IMR-90 (cell line): ENCODE results near the gene SPSB2. TPM values are rescaled to one million over a fixed set of nuclear protein-coding genes. Genes with fewer than 3 reads are reported as not detected.

Experiments
- ATAC-seq: fragments of 200-7000 bp; cut with Tn5 transposase; 2 replicates; pipeline ENCODE4 v1.9.1; 2020; ENCODE audit warnings: low read depth, mild to moderate bottlenecking, moderate library complexity
- BruUV-seq: library from RNA; stranded (reverse); fragments of 400-500 nt; replicated peaks from 2 replicates; lab custom pipeline; 2021; lab: Mats Ljungman, UMichigan
- CTCF ChIA-PET: fragments of 300-600 bp; formaldehyde crosslinking; extraction: SDS; loops from one replicate; lab custom pipeline; 2021; ENCODE audit warnings: antibody characterized with exemption; lab: Yijun Ruan, JAX
- POLR2A ChIA-PET: fragments of 300-600 bp; sonication (Branson Sonifier 250); formaldehyde crosslinking; loops from one replicate; lab custom pipeline; 2022; ENCODE audit warnings: antibody characterized with exemption; ENCODE audit not compliant: unreplicated experiment; lab: Charles Lee
- DNase-seq: peaks from one replicate; pipeline ENCODE4 v3.0.0; 2013
- H2AFZ ChIP-seq: replicated peaks from 2 replicates; pipeline ENCODE3; 2013; ENCODE audit warnings: low read length, mild to moderate bottlenecking; ENCODE audit not compliant: poor library complexity
- H2AK5ac ChIP-seq: 2 replicates; pipeline ENCODE4 v1.6.1; 2013; ENCODE audit warnings: low read depth, low read length, inconsistent platforms
- H2AK9ac ChIP-seq: replicated peaks from 2 replicates; pipeline ENCODE3; 2013; ENCODE audit warnings: mild to moderate bottlenecking, low read depth, low read length, moderate library complexity; ENCODE audit not compliant: poor library complexity
- H2BK120ac ChIP-seq: 2 replicates; pipeline ENCODE4 v1.6.1; 2013; ENCODE audit warnings: low read depth, low read length, inconsistent platforms
- H2BK15ac ChIP-seq: 3 replicates; pipeline ENCODE4 v1.6.1; 2013; ENCODE audit warnings: low read depth, low read length, inconsistent platforms
- H2BK20ac ChIP-seq: 2 replicates; pipeline ENCODE4 v1.6.1; 2013; ENCODE audit warnings: low read depth, mild to moderate bottlenecking, inconsistent platforms, low read length, moderate library complexity
- H2BK5ac ChIP-seq: 2 replicates; pipeline ENCODE4 v1.6.1; 2013; ENCODE audit warnings: mild to moderate bottlenecking, low read depth, low read length, inconsistent platforms; ENCODE audit not compliant: poor library complexity, severe bottlenecking
- H3K14ac ChIP-seq: replicated peaks from 2 replicates; pipeline ENCODE4 v1.6.1; 2013; ENCODE audit warnings: low read depth, low read length, inconsistent platforms
- H3K18ac ChIP-seq: 2 replicates; pipeline ENCODE4 v1.6.1; 2013; ENCODE audit warnings: low read depth, low read length, control low read depth
- H3K23ac ChIP-seq: 2 replicates; pipeline ENCODE4 v1.6.1; 2013; ENCODE audit warnings: low read depth, low read length, inconsistent platforms
- H3K27ac ChIP-seq: 2 replicates; pipeline ENCODE4 v1.5.1; 2013; ENCODE audit warnings: mild to moderate bottlenecking, control low read depth, low read length; ENCODE audit not compliant: insufficient read depth
- H3K27me3 ChIP-seq: 2 replicates; pipeline ENCODE4 v1.6.1; 2013; ENCODE audit warnings: low read length; ENCODE audit not compliant: control insufficient read depth, insufficient read depth
- H3K36me3 ChIP-seq: 2 replicates; pipeline ENCODE4 v1.6.1; 2013; ENCODE audit warnings: low read length, mixed read lengths; ENCODE audit not compliant: control insufficient read depth, insufficient read depth
- H3K4ac ChIP-seq: 2 replicates; pipeline ENCODE4 v1.6.1; 2013; ENCODE audit warnings: low read depth, low read length, inconsistent platforms
- H3K4me1 ChIP-seq: 2 replicates; pipeline ENCODE4 v1.6.1; 2013; ENCODE audit warnings: low read length, mixed read lengths; ENCODE audit not compliant: control insufficient read depth, insufficient read depth
- H3K4me2 ChIP-seq: 2 replicates; pipeline ENCODE4 v1.6.1; 2013; ENCODE audit warnings: low read depth, mild to moderate bottlenecking, control low read depth, low read length, moderate library complexity
- H3K4me3 ChIP-seq: 2 replicates; pipeline ENCODE4 v1.5.1; 2013; ENCODE audit warnings: low read depth, mild to moderate bottlenecking, control low read depth, low read length, moderate library complexity; ENCODE audit not compliant: insufficient read depth
- H3K56ac ChIP-seq: 2 replicates; pipeline ENCODE4 v1.6.1; 2013; ENCODE audit warnings: low read length, inconsistent platforms; ENCODE audit not compliant: insufficient read depth; ENCODE audit errors: extremely low read depth
- H3K79me1 ChIP-seq, 2 experiments: 2 replicates each; pipeline ENCODE4 v1.6.1; 2013; ENCODE audit warnings: low read length in 2 of 2, inconsistent platforms in 1 of 2, low read depth in 1 of 2
- H3K9ac ChIP-seq: 2 replicates; pipeline ENCODE4 v1.6.1; 2013; ENCODE audit warnings: low read depth, low read length, control low read depth
- H3K9me1 ChIP-seq: 2 replicates; pipeline ENCODE4 v1.6.1; 2013; ENCODE audit warnings: low read length, inconsistent platforms; ENCODE audit not compliant: insufficient read depth
- H3K9me3 ChIP-seq: 2 replicates; pipeline ENCODE4 v1.6.1; 2013; ENCODE audit warnings: low read length; ENCODE audit not compliant: control insufficient read depth, insufficient read depth
- H4K20me1 ChIP-seq: 2 replicates; pipeline ENCODE4 v1.6.1; 2013; ENCODE audit warnings: low read length, inconsistent platforms; ENCODE audit not compliant: insufficient read depth
- H4K5ac ChIP-seq: 2 replicates; pipeline ENCODE4 v1.6.1; 2013; ENCODE audit warnings: mild to moderate bottlenecking, low read depth, low read length, control low read depth
- H4K8ac ChIP-seq, 2 experiments: 2 replicates each; pipeline ENCODE4 v1.6.1; 2013; ENCODE audit warnings: low read depth in 2 of 2, low read length in 2 of 2, control low read depth in 1 of 2, inconsistent platforms in 1 of 2
- H4K91ac ChIP-seq: 2 replicates; pipeline ENCODE4 v1.6.1; 2013; ENCODE audit warnings: low read depth, low read length, inconsistent platforms; ENCODE audit not compliant: insufficient read depth
- CHD1 ChIP-seq: IDR thresholded peaks from 2 replicates; pipeline ENCODE4 v1.6.1; 2012; ENCODE audit warnings: low read depth, low read length, improper control_type of control experiment
- MAZ ChIP-seq: IDR thresholded peaks from 2 replicates; pipeline ENCODE4 v1.6.1; 2012; ENCODE audit warnings: low read depth, mild to moderate bottlenecking, low read length, improper control_type of control experiment, moderate library complexity, borderline replicate concordance
- NFE2L2 ChIP-seq: fragments of 150-350 bp; IDR thresholded peaks from 2 replicates; pipeline ENCODE4 v1.6.1; 2016; ENCODE audit warnings: low read depth, mild to moderate bottlenecking, low read length
- SMC3 ChIP-seq: fragments of 150-350 bp; IDR thresholded peaks from 2 replicates; pipeline ENCODE4 v1.6.1; 2016; ENCODE audit warnings: low read depth, mild to moderate bottlenecking, antibody characterized with exemption, low read length, moderate library complexity
- WGBS, 2 experiments: methylation state at CpG; one replicate each; pipeline versions ENCODE4 v1.1.5 to v1.1.7; 2013; ENCODE audit warnings: missing lambda C conversion rate in 2 of 2; ENCODE audit not compliant: insufficient read length in 1 of 2; ENCODE audit errors: extremely low coverage in 2 of 2; 5-methylcytosine and 5-hydroxymethylcytosine counted together
- dilution Hi-C: fragments of 300-500 bp; cut with HindIII; formaldehyde crosslinking; loops from one replicate; pipeline ENCODE4 v1.14.3; 2018; ENCODE audit warnings: low sequenced_read_pairs; ENCODE audit not compliant: unreplicated experiment
- in situ Hi-C: fragments of 300-500 bp; cut with MboI; formaldehyde crosslinking; loops from 3 replicates; pipeline ENCODE4 v1.14.3; 2019; ENCODE audit warnings: low sequenced_read_pairs, inconsistent platforms, mixed read lengths
- intact Hi-C: fragments of 100-400 bp; cut with micrococcal nuclease; formaldehyde crosslinking; loops from 2 replicates; pipeline ENCODE4 v1.10.0; 2022
- polyA plus RNA-seq, 3 experiments: library from polyadenylated mRNA; depleted of rRNA; stranded (reverse); fragments of >200 nt; gene quantifications; 2 replicates each; pipeline ENCODE4 v1.2.3, GENCODE V29; 2012; ENCODE audit warnings: low replicate concordance in 1 of 3
- total RNA-seq: library from RNA; depleted of rRNA; stranded (reverse); fragments of >200 nt; gene quantifications from 2 replicates; pipeline ENCODE4 v1.2.3, GENCODE V29; 2012
- TF ChIP-seq, protein P1 (sequence below): conservative IDR thresholded peaks from 2 replicates; pipeline ENCODE4 v1.5.1; 2012; ENCODE audit warnings: mild to moderate bottlenecking, low read depth, low read length, improper control_type of control experiment

Gene SPSB2
- total and polyA plus RNA-seq, 2 of the 4 experiments (the other 2 are of a cell fraction), result 1.3 to 4.1 TPM

DNA sequence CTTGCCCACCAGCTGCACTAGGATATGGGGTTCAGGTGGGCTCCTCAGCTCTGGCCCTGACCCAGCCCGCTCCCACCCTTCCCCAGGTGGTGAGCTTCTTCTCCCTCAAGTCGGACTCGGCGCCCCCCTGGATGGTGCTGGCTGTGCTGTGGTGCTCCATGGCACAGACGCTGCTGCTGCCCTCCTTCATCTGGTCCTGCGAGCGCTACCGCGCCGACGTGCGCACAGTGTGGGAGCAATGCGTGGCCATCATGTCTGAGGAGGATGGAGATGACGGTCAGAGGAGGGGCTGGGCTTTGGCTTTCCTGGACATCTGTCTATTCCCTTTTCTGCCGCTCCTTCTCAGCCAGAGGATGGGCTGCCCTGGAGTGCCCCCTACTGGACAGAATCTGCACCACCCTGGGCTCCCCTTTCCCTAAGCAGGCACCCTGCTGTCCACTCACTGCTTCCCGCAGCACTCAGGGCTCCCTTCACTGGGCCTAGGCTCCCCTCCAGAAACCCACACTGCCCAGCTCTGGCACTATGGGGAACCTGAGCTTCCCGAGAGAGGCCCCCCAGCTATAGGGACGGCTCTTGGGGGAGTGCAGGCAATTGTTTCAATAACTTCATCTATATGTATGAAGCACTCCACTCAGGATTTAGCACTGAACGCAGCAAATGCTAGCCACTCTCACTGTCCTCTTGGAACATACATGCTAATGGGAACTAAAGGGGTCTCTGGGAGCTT is 47.5 kb downstream of the SPSB2 start (continued):
- TF ChIP-seq SMC3 (peak; percentile 81), MAZ (peak; percentile 51), NFE2L2 (no peak)

DNA sequence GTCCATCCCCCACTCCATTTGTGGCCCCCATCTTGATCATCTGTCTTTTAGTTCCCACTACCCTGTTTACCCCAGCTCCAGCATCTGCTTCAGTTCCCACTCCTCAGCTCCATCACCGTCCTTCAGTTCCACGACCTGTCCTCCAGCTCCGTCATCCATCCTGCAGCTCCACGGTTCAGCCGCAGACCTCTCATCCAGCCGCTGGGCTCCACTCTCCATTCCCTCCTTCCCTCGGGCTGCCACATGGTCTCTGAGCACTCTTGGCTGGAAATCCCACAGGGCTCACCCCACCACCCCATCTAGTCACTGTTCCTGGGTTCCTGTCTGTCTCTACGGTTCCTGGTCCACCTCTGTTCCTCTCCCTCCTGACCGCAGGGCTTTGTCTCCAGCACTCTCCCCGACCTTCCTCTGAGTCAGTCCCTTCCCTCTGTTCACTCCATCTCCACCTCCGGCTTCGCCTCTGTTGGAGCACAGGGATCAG is 48.2 kb downstream of the SPSB2 start:
- peak overlapping the region; percentile 73 for H3K4me2 ChIP-seq
- no peak overlapping the region for H3K4me3 ChIP-seq
- ChIA-PET CTCF (interaction anchor here (1.0 kb wide), 1 partner anchor 58 kb away, joined by 4 read pairs; the partner anchor contains the start of gene PTMS), POLR2A (no interaction called here)
- dilution Hi-C loops (no loop called here), in situ Hi-C loops (loop anchor here (5.0 to 10.0 kb wide), 2 partner anchors 73 to 210 kb away; partner anchors contain the start of gene MLF2), intact Hi-C loops (loop anchor here (1.0 to 5.0 kb wide), 6 partner anchors 47 to 208 kb away; partner anchors contain the start of genes MLF2 and ZNF384)
- WGBS, 2 experiments, result 59% methylated on average over 10 of the region's 12 CpGs; no CpG with 5 or more reads in 1 of the 2 experiments
- H2AK9ac ChIP-seq, result peak overlapping the region; percentile 94
- H2BK15ac ChIP-seq, result no peak overlapping the region
- H3K14ac ChIP-seq, result peak overlapping the region; percentile 67
- peak overlapping the region; percentile 89 for H2AFZ ChIP-seq
- no peak overlapping the region for H3K18ac ChIP-seq
- H3K27ac ChIP-seq, result no peak overlapping the region
- H3K4ac ChIP-seq, result peak overlapping the region; percentile 68
- no peak overlapping the region for H3K9ac ChIP-seq
- no peak overlapping the region; the same call in 1 of the 2 replicates for H4K5ac ChIP-seq
- H3K79me1 ChIP-seq, result peaks cover 8 to 46% of the 10 kb centered on the region in 2 experiments; a peak in 3 of 4 replicates
- H2BK5ac ChIP-seq, result no peak overlapping the region
- BruUV-seq, result no TSS peak
- DNase-seq (peak; percentile 52), ATAC-seq (no peak)
- no peak overlapping the region for H3K56ac ChIP-seq
- no peak overlapping the region; the same call in 1 of the 2 replicates for H2BK20ac ChIP-seq
- peak overlapping the region; percentile 69 for H2AK5ac ChIP-seq
- peak overlapping the region; percentile 19; the same call in 1 of the 2 replicates for H3K23ac ChIP-seq
- H3K27me3 ChIP-seq, result peaks cover 2% of the 10 kb centered on the region; the same call in 1 of the 2 replicates
- TF ChIP-seq NFE2L2, result no peak
- no peak for TF ChIP-seq CHD1
- TF ChIP-seq, protein P1, sequence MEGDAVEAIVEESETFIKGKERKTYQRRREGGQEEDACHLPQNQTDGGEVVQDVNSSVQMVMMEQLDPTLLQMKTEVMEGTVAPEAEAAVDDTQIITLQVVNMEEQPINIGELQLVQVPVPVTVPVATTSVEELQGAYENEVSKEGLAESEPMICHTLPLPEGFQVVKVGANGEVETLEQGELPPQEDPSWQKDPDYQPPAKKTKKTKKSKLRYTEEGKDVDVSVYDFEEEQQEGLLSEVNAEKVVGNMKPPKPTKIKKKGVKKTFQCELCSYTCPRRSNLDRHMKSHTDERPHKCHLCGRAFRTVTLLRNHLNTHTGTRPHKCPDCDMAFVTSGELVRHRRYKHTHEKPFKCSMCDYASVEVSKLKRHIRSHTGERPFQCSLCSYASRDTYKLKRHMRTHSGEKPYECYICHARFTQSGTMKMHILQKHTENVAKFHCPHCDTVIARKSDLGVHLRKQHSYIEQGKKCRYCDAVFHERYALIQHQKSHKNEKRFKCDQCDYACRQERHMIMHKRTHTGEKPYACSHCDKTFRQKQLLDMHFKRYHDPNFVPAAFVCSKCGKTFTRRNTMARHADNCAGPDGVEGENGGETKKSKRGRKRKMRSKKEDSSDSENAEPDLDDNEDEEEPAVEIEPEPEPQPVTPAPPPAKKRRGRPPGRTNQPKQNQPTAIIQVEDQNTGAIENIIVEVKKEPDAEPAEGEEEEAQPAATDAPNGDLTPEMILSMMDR, result no peak
- H4K8ac ChIP-seq, result peak overlapping the region in 1 of 2 experiments; percentile 78; a peak in 1 of 4 replicates
- peak overlapping the region; percentile 38; the same call in 1 of the 2 replicates for H4K91ac ChIP-seq
- no peaks in the 10 kb centered on the region for H3K9me3 ChIP-seq
- no peak overlapping the region for H2BK120ac ChIP-seq
- peaks cover 22% of the 10 kb centered on the region for H3K4me1 ChIP-seq
- no peaks in the 10 kb centered on the region for H3K36me3 ChIP-seq
- peaks cover 6% of the 10 kb centered on the region; the same call in 1 of the 2 replicates for H4K20me1 ChIP-seq
- peaks cover 3% of the 10 kb centered on the region; the same call in 1 of the 2 replicates for H3K9me1 ChIP-seq
